MM.1S (cell line): ENCODE results near the gene ZNRF3.

Experiments used
- DNase-seq: peaks from one replicate; pipeline ENCODE4 v3.0.0-alpha.2; 2015
- H2AFZ ChIP-seq: fragments of 300-600 bp; sonication (generic); 2 replicates; pipeline ENCODE4 v1.6.0; 2016; ENCODE audit warnings: antibody characterized with exemption, low read length
- H3F3A ChIP-seq: fragments of 300-600 bp; sonication (generic); 2 replicates; pipeline ENCODE4 v1.6.1; 2016; ENCODE audit warnings: mild to moderate bottlenecking, antibody characterized with exemption, low read length, moderate library complexity, mixed read lengths; ENCODE audit not compliant: insufficient read depth
- H3K27ac ChIP-seq: fragments of 300-600 bp; sonication (generic); 2 replicates; pipeline ENCODE4 v1.5.1; 2016; ENCODE audit warnings: mild to moderate bottlenecking, low read length
- H3K27me3 ChIP-seq: fragments of 300-600 bp; sonication (generic); replicated peaks from 2 replicates; pipeline ENCODE4 v1.6.0; 2016; ENCODE audit warnings: low read length; ENCODE audit not compliant: insufficient read depth
- H3K36me3 ChIP-seq: fragments of 300-600 bp; sonication (generic); replicated peaks from 2 replicates; pipeline ENCODE4 v1.6.1; 2016; ENCODE audit warnings: mild to moderate bottlenecking, low read length, mixed read lengths; ENCODE audit not compliant: insufficient read depth
- H3K4me1 ChIP-seq: fragments of 300-600 bp; sonication (generic); 2 replicates; pipeline ENCODE4 v1.6.1; 2016; ENCODE audit warnings: low read length, mixed read lengths
- H3K4me2 ChIP-seq: fragments of 300-600 bp; sonication (generic); 2 replicates; pipeline ENCODE4 v1.6.0; 2016; ENCODE audit warnings: low read depth, low read length
- H3K4me3 ChIP-seq: fragments of 300-600 bp; sonication (generic); 2 replicates; pipeline ENCODE4 v1.5.1; 2016; ENCODE audit warnings: low read length, mixed read lengths
- H3K79me2 ChIP-seq: fragments of 300-600 bp; sonication (generic); 2 replicates; pipeline ENCODE4 v1.6.1; 2016; ENCODE audit warnings: mixed run types, low read length, mixed read lengths
- H3K9ac ChIP-seq: fragments of 300-600 bp; sonication (generic); 2 replicates; pipeline ENCODE4 v1.6.1; 2016; ENCODE audit warnings: low read length, mixed read lengths
- H3K9me2 ChIP-seq: fragments of 300-600 bp; sonication (generic); replicated peaks from 2 replicates; pipeline ENCODE4 v1.6.1; 2016; ENCODE audit warnings: mild to moderate bottlenecking, low read length, mixed read lengths; ENCODE audit not compliant: insufficient read depth
- H3K9me3 ChIP-seq: fragments of 300-600 bp; sonication (generic); replicated peaks from 2 replicates; pipeline ENCODE4 v1.6.1; 2016; ENCODE audit warnings: mild to moderate bottlenecking, low read length, mixed read lengths; ENCODE audit not compliant: insufficient read depth
- H4K20me1 ChIP-seq: fragments of 300-600 bp; sonication (generic); 2 replicates; pipeline ENCODE4 v1.6.1; 2016; ENCODE audit warnings: mild to moderate bottlenecking, low read length, moderate library complexity, mixed read lengths; ENCODE audit not compliant: insufficient read depth
- EZH2 ChIP-seq: fragments of 300-600 bp; sonication (generic); optimal IDR thresholded peaks from 2 replicates; pipeline ENCODE3; 2017; ENCODE audit warnings: low read depth, mild to moderate bottlenecking, antibody characterized with exemption, low read length, mixed read lengths
- EZH2phosphoT487 ChIP-seq: fragments of 300-600 bp; sonication (generic); IDR thresholded peaks from 2 replicates; pipeline ENCODE4 v1.6.1; 2018; ENCODE audit warnings: antibody characterized with exemption, low read length
- TF ChIP-seq, protein P1 (sequence below): fragments of 300-600 bp; sonication (generic); IDR thresholded peaks from 2 replicates; pipeline ENCODE4 v1.5.1; 2016; ENCODE audit warnings: antibody characterized with exemption, low read length, mixed read lengths

Gene ZNRF3

DNA sequence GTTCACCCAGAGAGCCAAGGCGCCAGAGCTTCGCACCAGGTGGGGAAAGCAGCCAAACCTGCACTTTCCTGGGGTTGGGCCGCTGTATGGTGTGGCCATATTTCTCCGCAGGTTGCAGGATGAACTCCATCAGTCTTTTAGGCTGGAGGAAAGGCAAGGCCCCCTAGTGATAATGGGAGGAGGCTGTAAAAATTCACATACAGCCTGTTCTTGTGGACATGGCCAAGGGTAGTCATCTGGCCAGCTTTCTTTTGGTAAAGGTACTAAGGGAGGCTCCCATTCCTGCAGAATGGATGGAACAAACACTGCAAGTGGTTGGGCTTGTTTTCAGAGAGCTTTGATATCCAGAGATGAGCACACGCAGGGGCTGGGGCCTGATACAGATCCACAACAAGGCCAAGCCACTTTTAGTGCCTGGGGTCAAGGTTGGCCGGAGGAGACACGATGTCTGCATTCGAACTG lies 148.7 kb downstream of the ZNRF3 start:
- Histone ChIP-seq H3K4me1 (no peaks in the 10 kb centered on the region), H3K27me3 (no peaks in the 10 kb centered on the region), H3K79me2 (no peaks in the 10 kb centered on the region), H3K9ac (no peak overlapping the region), H3K36me3 (no peaks in the 10 kb centered on the region), H3K4me3 (no peak overlapping the region), H3K9me3 (no peaks in the 10 kb centered on the region), H4K20me1 (no peaks in the 10 kb centered on the region), H3F3A (no peaks in the 10 kb centered on the region), H2AFZ (no peak overlapping the region), H3K4me2 (no peak overlapping the region), H3K9me2 (no peaks in the 10 kb centered on the region), H3K27ac (no peak overlapping the region)
- TF ChIP-seq, protein P1, sequence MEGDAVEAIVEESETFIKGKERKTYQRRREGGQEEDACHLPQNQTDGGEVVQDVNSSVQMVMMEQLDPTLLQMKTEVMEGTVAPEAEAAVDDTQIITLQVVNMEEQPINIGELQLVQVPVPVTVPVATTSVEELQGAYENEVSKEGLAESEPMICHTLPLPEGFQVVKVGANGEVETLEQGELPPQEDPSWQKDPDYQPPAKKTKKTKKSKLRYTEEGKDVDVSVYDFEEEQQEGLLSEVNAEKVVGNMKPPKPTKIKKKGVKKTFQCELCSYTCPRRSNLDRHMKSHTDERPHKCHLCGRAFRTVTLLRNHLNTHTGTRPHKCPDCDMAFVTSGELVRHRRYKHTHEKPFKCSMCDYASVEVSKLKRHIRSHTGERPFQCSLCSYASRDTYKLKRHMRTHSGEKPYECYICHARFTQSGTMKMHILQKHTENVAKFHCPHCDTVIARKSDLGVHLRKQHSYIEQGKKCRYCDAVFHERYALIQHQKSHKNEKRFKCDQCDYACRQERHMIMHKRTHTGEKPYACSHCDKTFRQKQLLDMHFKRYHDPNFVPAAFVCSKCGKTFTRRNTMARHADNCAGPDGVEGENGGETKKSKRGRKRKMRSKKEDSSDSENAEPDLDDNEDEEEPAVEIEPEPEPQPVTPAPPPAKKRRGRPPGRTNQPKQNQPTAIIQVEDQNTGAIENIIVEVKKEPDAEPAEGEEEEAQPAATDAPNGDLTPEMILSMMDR = no peak
- TF ChIP-seq EZH2 = no peak
- no peak for TF ChIP-seq EZH2phosphoT487
- DNase-seq = no peak

DNA sequence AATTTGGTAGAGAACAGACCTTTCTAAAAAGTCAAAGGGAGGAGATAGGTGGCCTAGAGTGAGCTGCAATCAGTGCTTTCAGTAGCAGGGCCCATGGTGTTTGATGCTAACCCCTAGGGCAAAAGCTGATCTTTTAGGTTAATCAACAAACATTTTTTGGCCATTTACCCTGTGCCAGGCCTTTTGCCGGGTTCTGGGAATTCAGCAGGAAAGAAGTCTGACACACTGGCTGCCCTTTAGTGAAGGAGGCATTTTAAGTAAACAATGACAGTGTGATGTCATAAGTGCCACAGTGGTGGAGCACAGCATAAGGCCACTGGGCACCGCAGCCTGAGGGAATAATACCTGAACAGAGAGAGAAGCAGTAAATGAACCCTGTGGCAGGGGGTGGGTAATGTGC lies 149.2 kb downstream of the ZNRF3 start:
- no peak overlapping the region for H3K4me3 ChIP-seq
- no peak overlapping the region for H3K4me2 ChIP-seq
- H2AFZ ChIP-seq = no peak overlapping the region
- no peaks in the 10 kb centered on the region for H3K27me3 ChIP-seq
- no peak for DNase-seq
- H3K4me1 ChIP-seq = no peaks in the 10 kb centered on the region
- no peaks in the 10 kb centered on the region for H3K9me2 ChIP-seq
- H4K20me1 ChIP-seq = no peaks in the 10 kb centered on the region
- no peaks in the 10 kb centered on the region for H3F3A ChIP-seq
- TF ChIP-seq EZH2 = no peak
- TF ChIP-seq, protein P1 = no peak
- TF ChIP-seq EZH2phosphoT487 = no peak
- H3K27ac ChIP-seq = no peak overlapping the region
- H3K9ac ChIP-seq = no peak overlapping the region
- no peaks in the 10 kb centered on the region for H3K36me3 ChIP-seq
- H3K79me2 ChIP-seq = no peaks in the 10 kb centered on the region
- H3K9me3 ChIP-seq = no peaks in the 10 kb centered on the region

DNA sequence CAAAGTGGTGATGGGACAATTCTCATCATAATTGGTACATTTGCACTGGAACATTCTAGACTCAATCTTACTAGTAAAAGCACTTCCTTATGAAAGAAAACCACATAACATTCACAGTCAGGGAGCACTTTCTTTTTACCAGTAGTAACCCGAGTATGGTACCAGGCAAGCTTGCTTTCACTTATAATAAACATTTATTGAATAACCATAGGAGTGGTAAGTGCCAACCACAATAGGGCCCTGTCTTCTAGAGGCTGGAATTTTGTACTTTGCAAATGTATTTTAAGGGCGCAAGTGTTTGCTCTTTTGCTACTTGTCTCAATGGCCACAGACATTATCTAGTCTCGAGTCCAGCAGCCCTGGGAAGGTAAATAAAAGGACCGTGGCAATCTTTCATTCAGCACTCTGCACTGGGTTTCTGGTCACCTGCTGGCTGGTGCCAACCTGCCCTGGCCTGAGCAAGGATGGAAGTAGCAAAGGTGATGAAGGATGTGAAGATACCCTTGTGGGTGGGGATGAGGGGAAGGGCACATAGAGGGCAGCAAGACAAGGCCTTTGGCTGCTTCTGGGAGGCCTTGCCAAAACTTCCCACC lies 154.1 kb downstream of the ZNRF3 start:
- no peak overlapping the region for H3K4me2 ChIP-seq
- no peaks in the 10 kb centered on the region for H3K9me2 ChIP-seq
- no peaks in the 10 kb centered on the region for H3K4me1 ChIP-seq
- TF ChIP-seq, protein P1 = no peak
- TF ChIP-seq EZH2phosphoT487 (no peak), EZH2 (no peak)
- no peaks in the 10 kb centered on the region for H4K20me1 ChIP-seq
- H3K79me2 ChIP-seq = no peaks in the 10 kb centered on the region
- H3K9me3 ChIP-seq = no peaks in the 10 kb centered on the region
- no peak overlapping the region for H3K9ac ChIP-seq
- H3K36me3 ChIP-seq = no peaks in the 10 kb centered on the region
- H3F3A ChIP-seq = no peaks in the 10 kb centered on the region
- H2AFZ ChIP-seq = no peak overlapping the region
- no peak overlapping the region for H3K27ac ChIP-seq
- no peak for DNase-seq
- H3K4me3 ChIP-seq = no peak overlapping the region
- no peaks in the 10 kb centered on the region for H3K27me3 ChIP-seq
